Upper lobe of left lung (tissue), 4 donors: ENCODE data around the gene ABCB11.

Experiments
- POLR2A ChIP-seq, 4 donors: fragments of 450-650 bp; IDR thresholded peaks; one replicate each; pipeline ENCODE4 v1.5.1; 2016 to 2017; ENCODE audit warnings: antibody characterized with exemption in 4 of 4, mild to moderate bottlenecking in 2 of 4
- POLR2AphosphoS5 ChIP-seq, 2 donors: sonication (generic); formaldehyde crosslinking; IDR thresholded peaks; one replicate each; pipeline ENCODE4 v1.5.1; 2017; ENCODE audit warnings: antibody characterized with exemption in 2 of 2
- TF ChIP-seq, protein P1 (sequence below), 6 experiments: fragments of 450-650 bp in 4 of 6; fragments of 200-600 bp in 2 of 6; sonication (generic) in 2 of 6; IDR thresholded peaks; one replicate each; pipeline ENCODE4 v1.5.1; 2016 to 2019; ENCODE audit warnings: antibody characterized with exemption in 6 of 6

DNA sequence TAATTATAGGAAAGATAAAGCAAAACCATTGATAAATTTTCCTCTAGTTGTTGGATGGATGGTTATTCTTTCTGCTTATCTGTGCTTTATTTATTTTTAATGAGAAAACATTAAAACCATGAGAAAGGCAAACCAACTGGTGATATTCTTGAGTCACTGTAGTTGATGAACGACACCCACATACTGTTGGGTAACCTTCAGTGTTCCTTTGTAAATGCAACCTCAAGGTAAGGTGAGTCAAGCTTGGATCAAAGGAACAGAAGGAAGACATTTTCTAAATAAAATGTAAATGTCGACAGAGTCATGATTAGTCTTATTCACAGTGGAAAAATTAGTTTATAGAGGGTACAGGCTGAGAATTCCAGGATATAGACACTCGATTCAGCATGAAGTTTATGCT lies 12.7 kb downstream of the ABCB11 start:
- TF ChIP-seq, protein P1, sequence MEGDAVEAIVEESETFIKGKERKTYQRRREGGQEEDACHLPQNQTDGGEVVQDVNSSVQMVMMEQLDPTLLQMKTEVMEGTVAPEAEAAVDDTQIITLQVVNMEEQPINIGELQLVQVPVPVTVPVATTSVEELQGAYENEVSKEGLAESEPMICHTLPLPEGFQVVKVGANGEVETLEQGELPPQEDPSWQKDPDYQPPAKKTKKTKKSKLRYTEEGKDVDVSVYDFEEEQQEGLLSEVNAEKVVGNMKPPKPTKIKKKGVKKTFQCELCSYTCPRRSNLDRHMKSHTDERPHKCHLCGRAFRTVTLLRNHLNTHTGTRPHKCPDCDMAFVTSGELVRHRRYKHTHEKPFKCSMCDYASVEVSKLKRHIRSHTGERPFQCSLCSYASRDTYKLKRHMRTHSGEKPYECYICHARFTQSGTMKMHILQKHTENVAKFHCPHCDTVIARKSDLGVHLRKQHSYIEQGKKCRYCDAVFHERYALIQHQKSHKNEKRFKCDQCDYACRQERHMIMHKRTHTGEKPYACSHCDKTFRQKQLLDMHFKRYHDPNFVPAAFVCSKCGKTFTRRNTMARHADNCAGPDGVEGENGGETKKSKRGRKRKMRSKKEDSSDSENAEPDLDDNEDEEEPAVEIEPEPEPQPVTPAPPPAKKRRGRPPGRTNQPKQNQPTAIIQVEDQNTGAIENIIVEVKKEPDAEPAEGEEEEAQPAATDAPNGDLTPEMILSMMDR (IDR thresholded peaks at IDR 0.05) = no peak
- TF ChIP-seq POLR2A (IDR thresholded peaks at IDR 0.05) (no peak), POLR2AphosphoS5 (IDR thresholded peaks at IDR 0.05) (no peak)
